SK-N-SH (cell line): ENCODE measurements around the gene JPH2.

ENCODE experiments used
- CHD2 ChIP-seq: fragments of 150-350 bp; IDR thresholded peaks from 2 replicates; pipeline ENCODE4 v1.6.1; 2018; ENCODE audit warnings: low read length; ENCODE audit not compliant: partially characterized antibody
- TF ChIP-seq, protein P1 (sequence below): fragments of 200-600 bp; sonication (generic); IDR thresholded peaks from 2 replicates; pipeline ENCODE4 v1.6.1; 2017; ENCODE audit warnings: antibody characterized with exemption, mild to moderate bottlenecking, moderate library complexity

GRCh38 chr20:44187772-44188709 is 1.1 kb upstream of the JPH2 start:
- TF ChIP-seq, protein P1, sequence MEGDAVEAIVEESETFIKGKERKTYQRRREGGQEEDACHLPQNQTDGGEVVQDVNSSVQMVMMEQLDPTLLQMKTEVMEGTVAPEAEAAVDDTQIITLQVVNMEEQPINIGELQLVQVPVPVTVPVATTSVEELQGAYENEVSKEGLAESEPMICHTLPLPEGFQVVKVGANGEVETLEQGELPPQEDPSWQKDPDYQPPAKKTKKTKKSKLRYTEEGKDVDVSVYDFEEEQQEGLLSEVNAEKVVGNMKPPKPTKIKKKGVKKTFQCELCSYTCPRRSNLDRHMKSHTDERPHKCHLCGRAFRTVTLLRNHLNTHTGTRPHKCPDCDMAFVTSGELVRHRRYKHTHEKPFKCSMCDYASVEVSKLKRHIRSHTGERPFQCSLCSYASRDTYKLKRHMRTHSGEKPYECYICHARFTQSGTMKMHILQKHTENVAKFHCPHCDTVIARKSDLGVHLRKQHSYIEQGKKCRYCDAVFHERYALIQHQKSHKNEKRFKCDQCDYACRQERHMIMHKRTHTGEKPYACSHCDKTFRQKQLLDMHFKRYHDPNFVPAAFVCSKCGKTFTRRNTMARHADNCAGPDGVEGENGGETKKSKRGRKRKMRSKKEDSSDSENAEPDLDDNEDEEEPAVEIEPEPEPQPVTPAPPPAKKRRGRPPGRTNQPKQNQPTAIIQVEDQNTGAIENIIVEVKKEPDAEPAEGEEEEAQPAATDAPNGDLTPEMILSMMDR, result no peak
- no peak for TF ChIP-seq CHD2
